GM23338 (cell line): ENCODE results near the gene FRYL.

Experiments used
- CREB1 ChIP-seq: fragments of 250-450 bp; sonication (Bioruptor Pico); IDR thresholded peaks from 2 replicates; pipeline ENCODE4 v1.5.0; 2020; ENCODE audit warnings: low read depth, mild to moderate bottlenecking, moderate library complexity
- CTCF ChIP-seq, 2 experiments: fragments of 200-600 bp in 1 of 2; sonication (generic) in 1 of 2; conservative IDR thresholded peaks; 2 replicates each; pipeline versions ENCODE4 v1.5.1 to v1.6.1; 2016 to 2017; ENCODE audit warnings: antibody characterized with exemption in 2 of 2, low read depth in 2 of 2, mild to moderate bottlenecking in 2 of 2, moderate library complexity in 1 of 2
- ETS1 ChIP-seq: IDR thresholded peaks from 2 replicates; pipeline ENCODE4 v1.6.1; 2016; ENCODE audit warnings: antibody characterized with exemption
- EZH2 ChIP-seq: fragments of 200-600 bp; sonication (generic); IDR thresholded peaks from one replicate; pipeline ENCODE4 v1.8.0; 2017; ENCODE audit warnings: antibody characterized with exemption, mild to moderate bottlenecking, low read depth; ENCODE audit not compliant: unreplicated experiment
- EZH2phosphoT487 ChIP-seq: fragments of 200-600 bp; sonication (generic); IDR thresholded peaks from one replicate; pipeline ENCODE4 v1.8.1; 2018; ENCODE audit warnings: antibody characterized with exemption; ENCODE audit not compliant: unreplicated experiment
- JUNB ChIP-seq: IDR thresholded peaks from one replicate; pipeline ENCODE4 v1.6.1; 2016; ENCODE audit warnings: antibody characterized with exemption; ENCODE audit not compliant: unreplicated experiment
- NANOG ChIP-seq: IDR thresholded peaks from 2 replicates; pipeline ENCODE4 v1.6.1; 2016; ENCODE audit warnings: antibody characterized with exemption, borderline replicate concordance
- POLR2AphosphoS5 ChIP-seq: IDR thresholded peaks from 2 replicates; pipeline ENCODE4 v1.6.1; 2016; ENCODE audit warnings: antibody characterized with exemption, low read depth
- REST ChIP-seq: IDR thresholded peaks from one replicate; pipeline ENCODE4 v1.6.1; 2018; ENCODE audit warnings: antibody characterized with exemption; ENCODE audit not compliant: unreplicated experiment
- STAT1 ChIP-seq: IDR thresholded peaks from one replicate; pipeline ENCODE4 v1.6.1; 2016; ENCODE audit warnings: antibody characterized with exemption; ENCODE audit not compliant: unreplicated experiment
- ZNF331 ChIP-seq: fragments of 250-450 bp; sonication (Bioruptor Pico); IDR thresholded peaks from 2 replicates; pipeline ENCODE4 v1.5.0; 2020; ENCODE audit warnings: low read depth, mild to moderate bottlenecking, moderate library complexity

GRCh38 chr4:48813964-48814363 lies 33.9 kb upstream of the FRYL start:
- no peak for TF ChIP-seq CTCF (conservative IDR thresholded peaks at IDR 0.05; ENCODE audit: low read depth in 2 of 2)
- no peak for TF ChIP-seq CREB1 (CRISPR knock-in tag)
- TF ChIP-seq EZH2, result no peak
- no peak for TF ChIP-seq POLR2AphosphoS5
- no peak for TF ChIP-seq REST
- TF ChIP-seq EZH2phosphoT487, result no peak
- no peak for TF ChIP-seq ETS1
- TF ChIP-seq STAT1, result no peak
- no peak for TF ChIP-seq NANOG
- TF ChIP-seq ZNF331, result no peak
- TF ChIP-seq JUNB, result no peak
